Activated CD8-positive, alpha-beta memory T cell treated with anti-CD3 and anti-CD28 coated beads, Interleukin-2, amount 10 ng/mL, durations not matched to agents 7 days and 5 days (primary cell): Measurements from ENCODE around the gene CELSR2. TPM values are rescaled to one million over a fixed set of nuclear protein-coding genes. Genes with fewer than 3 reads are reported as not detected.

Source experiments
- ATAC-seq: fragments of 150-1000 bp; cut with Tn5 transposase; one replicate; pipeline ENCODE4 v1.10.0; 2021; ENCODE audit warnings: moderate library complexity
- CTCF ChIA-PET: fragments of 350-600 bp; sonication (Branson Sonifier 250); formaldehyde crosslinking; loops from one replicate; lab custom pipeline; 2021; ENCODE audit warnings: antibody characterized with exemption; lab: Charles Lee
- DNase-seq: peaks from one replicate; pipeline ENCODE4 v3.0.0-alpha.2; 2020
- H3K27ac Mint-ChIP-seq: one replicate; pipeline ENCODE4 v1.8.0; 2021; ENCODE audit warnings: mild to moderate bottlenecking, mixed read lengths
- H3K27me3 Mint-ChIP-seq: one replicate; pipeline ENCODE4 v1.8.0; 2021; ENCODE audit warnings: mixed read lengths
- H3K36me3 Mint-ChIP-seq: one replicate; pipeline ENCODE4 v1.8.0; 2021; ENCODE audit warnings: mild to moderate bottlenecking, mixed read lengths
- H3K4me1 Mint-ChIP-seq: one replicate; pipeline ENCODE4 v1.8.0; 2021; ENCODE audit warnings: mixed read lengths
- H3K4me3 Mint-ChIP-seq: one replicate; pipeline ENCODE4 v1.8.0; 2021; ENCODE audit warnings: mild to moderate bottlenecking, moderate library complexity, mixed read lengths
- H3K9me3 Mint-ChIP-seq: one replicate; pipeline ENCODE4 v1.8.0; 2022; ENCODE audit warnings: low read depth, mixed read lengths
- total RNA-seq, 2 experiments: library from RNA; stranded (reverse); gene quantifications; one replicate each; pipeline ENCODE4 v1.2.3, GENCODE V29; 2021

The CELSR2 gene
- total RNA-seq, 2 experiments from 2014 or later = 3.3 to 4.0 TPM

GRCh38 chr1:109322974-109323373 is 73.6 kb downstream of the CELSR2 start:
- Mint-ChIP-seq H3K27me3 (peaks cover 4% of the 10 kb centered on the region), H3K4me3 (no peak overlapping the region), H3K9me3 (no peaks in the 10 kb centered on the region)

More at GRCh38 chr1:109322974-109323373, 73.6 kb downstream of the CELSR2 start:
- peaks cover 3% of the 10 kb centered on the region for H3K4me1 Mint-ChIP-seq
- H3K36me3 Mint-ChIP-seq = no peaks in the 10 kb centered on the region
- H3K27ac Mint-ChIP-seq = no peak overlapping the region
- CTCF ChIA-PET = interaction anchor here (0.8 kb wide), 1 partner anchor 19 kb away, joined by 3 read pairs; no protein-coding TSS in a partner anchor
- no peak for ATAC-seq
- DNase-seq = no peak

Other genes starting within 250 kb of the CELSR2 start
- 10 to 100 TPM; 10.7 to 12.0 TPM for gene WDR47, start 207.4 kb upstream of the CELSR2 start, total RNA-seq
- gene TAF13, start 173.5 kb upstream of the CELSR2 start, total RNA-seq = 10 to 100 TPM; 18.1 to 26.4 TPM
- gene TMEM167B, start 158.8 kb upstream of the CELSR2 start, total RNA-seq = 10 to 100 TPM; 21.8 to 27.0 TPM
- gene ELAPOR1, start 135.4 kb upstream of the CELSR2 start, total RNA-seq = 10 to 100 TPM in 1 of 2 experiments, 1 to 10 TPM in 1; 4.5 to 11.9 TPM
- gene SARS1, start 35.6 kb upstream of the CELSR2 start, total RNA-seq = 100 to 1,000 TPM; 148 to 194 TPM
- gene PSRC1, start 33.6 kb downstream of the CELSR2 start, total RNA-seq = 10 to 100 TPM; 19.6 to 36.1 TPM
- not detected for gene MYBPHL, start 57.5 kb downstream of the CELSR2 start, total RNA-seq
- 1 to 10 TPM; 5.3 to 8.5 TPM for gene SORT1, start 148.4 kb downstream of the CELSR2 start, total RNA-seq
- 100 to 1,000 TPM; 178 to 211 TPM for gene PSMA5, start 176.9 kb downstream of the CELSR2 start, total RNA-seq
- not detected for gene SYPL2, start 217.0 kb downstream of the CELSR2 start, total RNA-seq
- 10 to 100 TPM; 10.4 to 11.1 TPM for gene ATXN7L2, start 234.4 kb downstream of the CELSR2 start, total RNA-seq
- 10 to 100 TPM; 11.0 to 15.0 TPM for gene CYB561D1, start 244.6 kb downstream of the CELSR2 start, total RNA-seq